ENCODE measurements around the gene ZNF770.
"Not testable (repeated sequence)": the region's sequence is repeated elsewhere in the genome, so short reads cannot be mapped to it uniquely, and the experiment has no call there.

ZNF770 gene

DNA sequence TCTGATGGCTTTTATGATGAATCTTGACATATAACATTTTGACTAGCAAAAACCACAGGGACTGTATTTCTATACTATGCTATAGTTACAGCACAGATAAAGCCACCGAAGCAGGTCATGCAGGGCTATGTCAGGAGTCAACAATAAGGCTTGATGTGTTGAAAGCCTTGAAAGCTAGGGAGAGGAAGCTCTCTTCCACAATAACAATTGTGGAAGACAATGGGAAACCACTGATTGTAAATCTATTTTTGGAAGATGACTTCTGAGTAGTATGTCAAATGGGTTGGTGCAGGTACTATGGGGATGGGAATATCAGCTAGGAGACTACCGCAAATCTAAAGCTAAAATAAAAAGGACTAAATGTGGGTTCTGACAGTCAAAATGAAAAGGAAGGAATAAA is 14.6 kb downstream of the ZNF770 start:
- DNase-seq (ENCODE audit: low spot score) = no peak

DNA sequence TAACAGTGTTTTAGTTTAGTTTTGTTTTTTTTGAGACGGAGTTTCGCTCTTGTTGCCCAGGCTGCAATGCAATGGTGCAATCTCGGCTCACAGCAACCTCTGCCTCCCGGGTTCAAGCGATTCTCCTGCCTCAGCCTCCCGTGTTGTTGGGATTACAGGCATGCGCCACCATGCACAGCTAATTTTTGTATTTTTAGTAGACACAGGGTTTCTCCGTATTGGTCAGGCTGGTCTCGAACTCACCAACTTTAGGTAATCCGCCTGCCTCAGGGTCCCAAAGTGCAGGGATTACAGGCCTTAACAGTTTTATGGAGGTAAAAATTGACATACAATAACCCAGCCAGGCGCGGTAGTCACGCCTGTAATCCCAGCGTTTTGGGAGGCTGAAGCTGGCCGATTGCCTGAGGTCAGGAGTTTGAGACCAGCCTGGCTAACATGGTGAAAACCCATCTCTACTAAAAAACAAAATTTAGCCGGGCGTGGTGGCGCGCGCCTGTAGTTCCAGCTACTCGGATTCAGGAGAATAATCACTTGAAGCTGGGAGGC is 17.9 kb downstream of the ZNF770 start:
- not testable (repeated sequence) for DNase-seq (ENCODE audit: low spot score)

DNA sequence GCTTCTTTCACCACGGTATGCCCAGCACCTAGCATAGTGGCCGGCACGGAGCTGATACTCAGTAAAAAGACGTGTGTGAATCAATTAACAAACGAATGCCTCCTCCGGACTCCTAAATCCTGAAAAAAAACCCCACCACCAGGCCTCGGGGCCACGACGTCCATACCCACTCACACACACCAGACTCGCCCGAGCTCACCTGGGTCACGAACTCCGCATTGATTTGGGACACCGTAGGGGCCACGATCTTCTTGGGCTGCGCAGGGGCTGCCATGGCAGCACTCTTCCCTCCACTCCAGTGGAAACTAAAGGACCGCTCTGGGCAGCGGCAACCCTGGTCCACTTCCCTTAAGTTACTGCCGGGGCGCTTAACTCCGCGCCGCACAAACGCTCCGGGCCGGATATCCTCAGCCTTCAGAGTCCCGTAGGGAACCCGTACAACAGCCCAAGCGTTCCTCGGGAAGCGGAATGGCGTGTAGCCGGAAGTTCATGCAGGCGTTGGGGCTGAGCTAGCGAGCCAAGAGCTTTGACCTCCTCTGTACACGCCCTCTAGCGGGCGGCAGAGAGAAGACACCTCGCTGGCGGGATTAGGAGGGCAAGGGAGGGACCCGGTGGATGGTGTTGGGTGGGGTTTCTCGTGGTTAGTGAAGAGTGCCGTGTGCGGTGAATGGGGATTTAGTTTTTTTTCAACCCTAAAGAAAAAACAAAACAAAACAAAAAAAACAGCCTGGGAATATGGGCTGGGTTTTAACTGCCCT is 18.6 kb downstream of the ZNF770 start, which contains the start of gene AQR:
TSS of gene AQR (minus strand) at position 403 of the 758 bp plus-strand sequence. CDS start at position 274, 129 bp downstream.
- peak; percentile 96 for DNase-seq (ENCODE audit: low spot score)

DNA sequence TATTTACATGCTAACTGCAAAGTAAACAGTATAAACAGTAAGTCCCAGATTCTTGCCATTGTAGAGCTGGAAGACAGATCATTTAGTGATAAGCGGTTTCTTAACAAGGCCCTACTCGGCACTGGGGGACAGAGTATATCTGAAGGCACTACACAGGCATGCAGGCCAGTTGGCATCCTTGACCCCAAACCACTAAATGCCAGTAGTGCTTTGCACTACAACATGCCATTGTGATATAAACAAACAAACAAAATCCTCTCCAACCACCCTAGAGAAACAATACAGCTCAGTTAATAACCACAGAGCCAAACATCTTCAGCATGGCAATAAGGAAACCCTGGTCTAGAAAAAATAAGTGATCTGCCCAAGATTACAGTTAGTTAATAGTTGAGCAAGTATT is 23.8 kb downstream of the ZNF770 start:
- DNase-seq (ENCODE audit: low spot score) = no peak

DNA sequence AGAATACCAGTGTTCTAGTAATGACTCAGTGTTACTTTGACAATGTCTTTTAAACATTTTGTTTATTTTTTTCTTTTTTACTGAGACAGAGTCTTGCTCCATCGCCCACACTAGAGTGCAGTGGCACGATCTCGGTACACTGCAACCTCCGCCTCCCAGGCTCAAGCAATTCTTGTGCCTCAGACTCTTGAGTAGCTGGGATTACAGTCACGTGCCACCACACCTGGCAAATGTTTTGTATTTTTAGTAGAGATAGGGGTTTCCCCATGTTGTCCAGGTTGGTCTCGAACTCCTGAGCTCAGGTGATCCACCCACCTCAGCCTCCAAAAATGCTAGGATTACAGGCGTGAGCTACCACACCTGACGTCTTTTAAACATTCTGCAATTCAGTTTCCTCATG is 34.2 kb downstream of the ZNF770 start:
- DNase-seq (ENCODE audit: low spot score) = no peak

DNA sequence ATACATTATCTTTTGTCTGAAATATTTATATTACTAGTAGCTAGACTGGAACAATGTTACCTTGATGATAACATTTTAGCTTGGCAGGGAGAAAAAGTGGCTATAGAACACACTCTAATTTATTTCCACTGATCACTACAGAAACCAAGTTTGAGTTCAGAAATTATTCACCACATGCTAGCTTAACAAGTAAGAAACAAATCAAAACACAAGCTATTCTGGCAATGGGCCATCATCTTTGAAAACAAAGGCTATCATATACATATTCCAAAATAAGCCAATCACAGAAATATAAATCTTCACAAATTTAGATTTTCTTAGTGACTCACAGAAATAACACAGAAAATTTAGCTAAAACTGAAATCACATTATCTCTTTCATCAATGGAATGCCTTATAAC is 35.6 kb downstream of the ZNF770 start:
- DNase-seq (ENCODE audit: low spot score) = no peak

DNA sequence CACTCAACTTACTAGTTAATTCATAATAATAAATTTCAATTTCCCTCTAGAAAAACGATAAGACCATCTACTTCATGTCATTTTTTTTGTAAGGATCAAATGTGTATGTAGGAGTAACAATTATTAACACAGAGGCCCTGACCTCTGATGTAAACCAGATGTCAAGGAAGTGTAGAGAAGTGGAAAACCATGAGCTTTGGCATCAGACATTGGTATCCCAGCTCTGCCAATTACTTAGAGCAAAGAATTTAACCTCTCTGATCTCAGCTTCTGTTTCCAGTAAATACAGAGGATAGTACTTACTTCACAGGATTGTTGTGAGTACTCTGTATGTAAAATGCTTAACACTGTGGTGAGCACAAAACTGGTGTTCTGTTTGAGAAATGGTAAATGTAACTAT is 36.1 kb downstream of the ZNF770 start:
- no peak for DNase-seq (ENCODE audit: low spot score)

DNA sequence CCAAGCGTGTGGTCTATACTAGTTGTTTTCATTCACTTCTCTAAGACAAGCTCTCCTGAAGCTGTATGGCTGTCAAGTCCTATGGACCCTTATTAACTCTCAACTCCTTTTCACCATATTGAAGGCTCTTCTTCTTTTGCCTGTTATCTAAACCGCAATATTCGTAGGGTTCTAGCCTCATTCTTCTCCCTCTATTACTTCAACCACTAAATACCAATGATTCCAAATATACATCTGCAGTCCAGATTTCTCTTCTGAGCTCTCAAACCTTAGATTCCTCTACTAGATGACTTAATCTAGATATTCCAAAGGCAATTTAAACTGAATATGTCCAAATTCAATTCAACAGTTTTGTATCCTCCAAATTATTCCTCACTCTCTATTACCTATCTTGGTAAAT is 43.2 kb downstream of the ZNF770 start:
- no peak for DNase-seq (ENCODE audit: low spot score)

DNA sequence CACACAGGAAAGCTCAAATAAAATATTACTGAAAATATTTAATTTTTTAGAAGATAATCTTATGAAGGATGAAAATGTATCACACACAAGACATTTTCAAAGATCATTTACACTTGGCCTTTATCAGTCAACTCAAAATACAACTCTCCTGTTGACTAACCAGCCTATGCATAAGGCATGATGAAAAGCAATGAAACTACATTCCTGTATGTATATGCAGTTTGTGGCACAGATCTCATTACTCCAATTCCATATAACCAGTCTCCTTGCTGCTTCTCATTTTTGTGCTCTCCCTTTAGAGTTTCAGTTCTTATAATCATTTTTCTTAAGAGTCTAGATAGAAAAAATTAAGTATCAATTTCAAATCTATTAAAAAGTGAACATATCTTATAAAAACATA is 44.4 kb downstream of the ZNF770 start:
- DNase-seq (ENCODE audit: low spot score) = no peak

DNA sequence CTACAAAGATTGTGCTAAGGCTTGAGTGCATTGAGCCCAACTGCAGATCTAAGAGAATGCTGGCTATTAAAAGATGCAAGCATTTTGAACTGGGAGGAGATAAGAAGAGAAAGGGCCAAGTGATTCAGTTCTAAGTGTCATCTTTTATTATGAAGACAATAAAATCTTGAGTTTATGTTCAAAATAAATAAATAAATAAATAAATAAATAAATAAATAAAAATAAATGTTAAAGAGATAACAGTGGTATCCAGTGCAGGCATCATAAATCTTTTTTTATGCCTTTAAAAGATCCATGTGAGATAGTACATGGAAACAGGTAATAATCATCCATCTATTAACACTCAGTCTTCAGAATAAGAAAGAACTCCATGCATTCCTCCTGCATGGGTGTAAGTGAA is 44.8 kb downstream of the ZNF770 start:
- not testable (repeated sequence) for DNase-seq (ENCODE audit: low spot score)

DNA sequence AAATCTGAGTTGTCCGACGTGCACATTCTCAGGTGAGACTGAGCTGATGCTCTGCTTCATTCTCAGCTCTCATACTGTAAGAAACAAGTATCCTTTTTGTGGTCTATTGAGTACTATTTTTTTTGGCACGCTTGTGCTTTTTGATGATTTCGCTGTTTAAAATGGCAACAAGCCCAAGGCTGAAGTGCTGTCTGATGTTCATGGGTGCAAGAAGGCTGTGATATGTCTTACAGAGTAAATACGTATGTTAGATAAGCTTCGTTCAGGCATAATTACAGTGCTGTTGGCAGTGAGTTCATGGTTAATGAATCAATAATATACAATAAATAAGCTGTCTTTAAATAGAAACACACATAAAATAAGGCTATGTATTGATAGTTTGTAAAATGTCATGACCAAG is 45.7 kb downstream of the ZNF770 start:
- DNase-seq (ENCODE audit: low spot score) = no peak

DNA sequence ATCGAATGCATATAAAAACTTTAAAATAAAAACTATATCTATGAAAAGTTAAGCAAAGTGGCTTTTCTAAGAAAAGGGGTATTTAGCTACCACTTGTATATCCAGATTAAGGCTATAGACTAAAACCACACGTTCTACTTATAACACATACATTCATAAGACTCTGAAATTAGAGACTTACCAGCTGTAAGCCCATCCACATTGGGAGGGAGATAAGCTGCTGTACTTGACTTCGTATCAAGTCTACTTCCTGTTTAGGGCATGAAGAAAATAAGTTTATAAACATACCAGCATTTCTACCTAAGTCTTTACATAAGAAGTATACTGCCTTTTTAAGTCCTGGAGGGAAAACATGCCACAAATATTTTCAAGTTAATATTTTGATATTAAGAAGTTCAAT is 46.3 kb downstream of the ZNF770 start:
- DNase-seq (ENCODE audit: low spot score) = no peak

DNA sequence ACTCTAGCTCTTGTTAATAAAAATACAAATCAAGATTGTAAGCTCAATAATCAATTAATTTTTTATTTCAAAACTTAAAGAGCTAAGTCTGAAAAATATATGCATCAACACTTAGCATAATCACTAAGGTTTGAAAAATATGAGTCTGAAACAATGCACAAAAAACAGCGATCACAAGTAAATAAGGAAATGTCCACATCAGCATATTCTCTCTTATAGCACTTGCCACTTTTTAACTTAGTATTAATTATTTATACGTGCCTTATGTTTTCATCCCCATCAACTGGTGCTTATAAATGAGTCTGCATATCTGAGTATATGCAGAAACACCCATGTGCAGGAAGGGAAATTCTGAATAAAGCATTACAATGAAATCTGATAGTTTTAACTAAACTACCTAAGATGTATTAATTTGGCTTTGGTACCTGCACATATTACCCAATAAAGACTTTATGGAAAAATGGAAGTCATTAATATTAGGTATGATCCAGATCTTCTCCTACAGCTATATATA is 46.8 kb downstream of the ZNF770 start:
- DNase-seq (ENCODE audit: low spot score) = no peak

DNA sequence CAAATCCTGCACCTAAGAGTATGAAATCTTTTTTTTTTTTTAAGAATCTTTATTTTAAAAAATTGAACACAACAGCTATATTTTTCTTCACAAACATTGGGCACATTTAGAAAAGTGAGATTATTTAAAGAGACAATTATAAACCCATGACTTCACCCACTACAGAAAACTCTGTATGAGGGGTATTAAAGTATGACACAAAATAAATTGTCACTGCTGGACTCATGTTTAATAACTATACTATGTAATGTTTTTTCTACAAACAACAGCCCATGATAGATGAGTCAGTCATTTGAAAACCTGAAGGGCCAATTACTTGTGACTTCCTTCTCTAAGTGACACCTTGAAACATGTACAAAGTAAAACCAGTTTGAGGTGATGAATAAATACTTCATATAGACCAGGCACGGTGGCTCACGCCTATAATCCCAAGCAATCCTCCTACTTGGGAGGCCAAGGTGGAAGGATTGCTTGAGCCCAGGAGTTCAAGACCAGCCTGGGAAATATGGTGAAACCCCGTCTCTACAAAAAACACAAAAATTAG is 54.6 kb downstream of the ZNF770 start:
- no peak for DNase-seq (ENCODE audit: low spot score)

DNA sequence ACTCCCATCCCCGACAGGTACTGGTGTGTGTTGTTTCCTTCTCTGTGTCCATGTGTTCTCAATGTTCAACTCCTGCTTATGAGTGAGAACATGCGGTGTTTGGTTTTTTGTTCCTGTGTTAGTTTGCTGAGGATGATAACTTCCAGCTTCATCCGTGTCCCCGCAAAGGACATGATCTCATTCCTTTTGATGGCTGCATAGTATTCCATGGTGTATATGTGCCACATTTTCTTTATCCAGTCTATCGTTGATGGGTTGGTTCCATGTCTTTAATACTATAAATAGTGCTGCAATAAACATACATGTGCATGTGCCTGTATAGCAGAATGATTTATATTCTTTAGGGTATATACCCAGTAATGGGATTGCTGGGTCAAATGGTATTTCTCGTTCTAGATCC is 59.7 kb downstream of the ZNF770 start:
- not testable (repeated sequence) for DNase-seq (ENCODE audit: low spot score)

Measured in hematopoietic multipotent progenitor cell treated with erythropoietin and hydrocortisone succinate and interleukin-3 and kit ligand, for 15 days (in vitro differentiated cells).